NCI-H1105 (cell line): Measurements from ENCODE around the gene UBE2Q1.

ENCODE experiments used
- DNase-seq: peaks from one replicate; lab custom pipeline; 2025; lab: John Stamatoyannopoulos, UW

The UBE2Q1 gene

DNA sequence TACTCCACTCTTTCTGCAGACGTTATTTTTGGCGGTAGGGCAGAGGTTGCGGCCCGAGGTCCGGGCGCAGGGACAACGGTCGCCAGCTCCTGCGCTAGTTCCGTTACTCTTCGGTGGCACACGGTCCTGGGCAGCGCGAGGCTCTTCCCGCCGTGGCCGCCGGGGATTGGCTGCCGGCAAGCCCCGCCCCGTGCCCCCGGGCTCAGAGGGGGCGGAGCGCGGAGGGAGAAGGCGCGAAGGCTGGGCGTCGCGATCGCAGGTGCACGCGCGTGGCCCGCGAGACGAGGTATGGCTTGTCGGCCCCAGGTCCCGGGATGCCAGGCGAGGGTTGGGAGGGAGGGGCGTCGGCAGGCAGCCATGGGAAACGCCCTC lies 55.7 kb downstream of the UBE2Q1 start:
- DNase-seq: no peak

DNA sequence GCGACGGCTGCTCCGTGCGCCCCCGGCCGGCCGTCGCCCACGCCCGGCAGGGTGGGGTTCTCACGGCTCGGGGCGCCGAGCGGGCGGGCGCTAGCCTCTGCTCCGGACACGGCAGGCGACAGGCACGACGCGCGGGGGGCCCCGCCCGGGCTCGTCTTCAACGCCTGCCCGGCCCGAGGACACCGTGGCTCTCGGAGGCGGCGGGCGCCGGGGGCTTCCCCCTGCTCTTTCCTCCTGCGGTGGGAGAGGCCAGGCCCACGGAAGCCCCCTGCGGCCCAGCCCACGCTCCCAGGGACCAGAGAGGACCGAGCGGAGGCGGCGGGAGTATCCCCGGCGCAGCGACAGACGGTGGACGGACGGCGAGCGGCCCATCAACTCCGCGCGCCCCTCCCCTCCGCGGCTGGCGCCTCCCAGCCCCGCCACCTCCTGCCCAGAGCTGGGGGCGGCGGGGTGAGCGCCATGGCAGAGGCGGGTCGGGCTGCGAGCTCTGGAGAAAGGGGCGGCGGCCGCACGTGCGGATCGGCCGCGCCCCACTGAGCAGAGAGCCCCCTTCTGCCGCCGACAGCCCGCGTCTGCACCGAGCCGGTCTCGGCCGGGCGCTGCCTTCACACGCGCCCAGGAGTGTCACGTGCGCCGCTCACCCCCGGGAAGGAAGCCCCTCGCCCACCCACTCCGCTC lies 56.3 kb downstream of the UBE2Q1 start, which contains the start of the genes SHE and TDRD10:
TSS of gene SHE (minus strand) at position 347 of the 678 bp plus-strand sequence. CDS start 386 bp downstream, outside the sequence.
TSS of gene TDRD10 (plus strand) at position 154 of the 678 bp plus-strand sequence. CDS start 4,685 bp downstream, outside the sequence.
- no peak for DNase-seq

DNA sequence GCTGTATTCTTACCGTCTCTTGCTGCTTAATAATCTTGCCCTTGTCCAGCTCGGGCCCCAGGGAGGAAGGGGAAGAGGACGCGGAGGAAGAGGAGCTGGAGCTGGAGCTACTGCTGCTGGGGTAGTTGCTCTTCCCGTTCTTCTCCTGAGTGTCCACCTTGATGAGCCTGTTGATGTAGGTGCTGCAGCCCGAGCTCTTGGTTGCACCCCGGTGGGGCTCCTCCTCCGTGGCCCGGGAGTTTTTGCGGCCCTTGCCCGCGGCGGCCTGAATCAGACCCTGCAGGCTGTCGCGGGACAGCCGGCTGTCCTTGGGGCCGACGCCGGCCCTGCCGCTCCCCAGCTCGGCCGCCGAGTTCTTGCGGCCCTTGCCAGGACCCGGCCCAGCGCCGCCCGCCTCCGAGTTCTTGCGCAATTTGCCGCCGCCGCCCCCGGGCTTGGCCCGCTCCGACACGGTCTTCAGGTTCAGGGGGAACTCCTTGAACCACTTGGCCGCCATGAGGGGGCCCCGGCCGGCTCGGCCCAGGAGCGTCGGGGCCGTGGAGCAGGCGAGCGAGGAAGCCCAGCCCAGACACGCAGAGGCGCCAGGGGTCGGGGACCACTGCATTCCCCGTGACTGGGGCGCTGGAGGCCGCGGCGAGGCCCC lies 56.9 kb downstream of the UBE2Q1 start:
- no peak for DNase-seq

DNA sequence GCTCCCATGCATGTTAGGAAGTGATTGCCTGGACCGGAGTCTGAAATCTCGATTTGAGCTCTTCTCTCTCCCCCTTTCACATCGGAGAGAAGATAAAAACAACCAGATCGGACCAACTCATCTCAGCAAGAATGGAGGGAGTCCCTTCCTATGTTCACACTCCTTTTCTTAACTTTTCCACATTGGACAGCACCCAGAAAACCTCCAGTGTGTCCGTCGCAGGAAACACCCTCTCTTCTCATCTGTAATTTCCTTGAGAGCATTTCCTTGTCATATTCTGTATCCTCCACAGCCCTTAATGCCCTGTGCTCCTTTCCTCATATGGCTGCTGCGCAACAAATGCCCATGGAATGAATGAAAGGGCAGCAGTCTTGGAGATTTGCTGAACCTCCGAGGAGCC lies 57.9 kb downstream of the UBE2Q1 start:
- no peak for DNase-seq

DNA sequence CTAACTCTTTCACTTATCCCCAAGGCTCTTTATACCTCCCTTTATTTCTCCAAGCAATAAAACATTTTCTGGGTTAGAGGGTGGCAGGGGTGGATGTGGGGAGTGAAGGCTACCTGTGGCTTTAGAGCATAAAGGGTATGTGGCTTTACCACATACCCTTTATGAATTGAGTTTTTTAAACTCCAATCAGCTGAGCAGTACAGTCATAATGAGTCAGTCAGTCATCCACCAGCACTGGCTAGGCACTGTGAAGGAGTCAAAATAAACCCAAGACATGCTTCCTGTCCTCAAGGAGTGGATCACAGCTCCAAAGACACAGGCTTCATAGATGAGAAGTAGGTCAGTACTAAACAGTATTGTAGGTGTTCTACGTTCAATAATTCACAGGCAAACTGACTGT lies 59.0 kb downstream of the UBE2Q1 start:
- no peak for DNase-seq
